COLO829 (cell line): Measurements from ENCODE around the gene HSF2BP.
"Not testable (repeated sequence)": the region's sequence is repeated elsewhere in the genome, so short reads cannot be mapped to it uniquely, and the experiment has no call there.

Experiments
- DNase-seq: peaks from one replicate; pipeline ENCODE4 v3.0.0; 2012; ENCODE audit warnings: low spot score

HSF2BP gene

DNA sequence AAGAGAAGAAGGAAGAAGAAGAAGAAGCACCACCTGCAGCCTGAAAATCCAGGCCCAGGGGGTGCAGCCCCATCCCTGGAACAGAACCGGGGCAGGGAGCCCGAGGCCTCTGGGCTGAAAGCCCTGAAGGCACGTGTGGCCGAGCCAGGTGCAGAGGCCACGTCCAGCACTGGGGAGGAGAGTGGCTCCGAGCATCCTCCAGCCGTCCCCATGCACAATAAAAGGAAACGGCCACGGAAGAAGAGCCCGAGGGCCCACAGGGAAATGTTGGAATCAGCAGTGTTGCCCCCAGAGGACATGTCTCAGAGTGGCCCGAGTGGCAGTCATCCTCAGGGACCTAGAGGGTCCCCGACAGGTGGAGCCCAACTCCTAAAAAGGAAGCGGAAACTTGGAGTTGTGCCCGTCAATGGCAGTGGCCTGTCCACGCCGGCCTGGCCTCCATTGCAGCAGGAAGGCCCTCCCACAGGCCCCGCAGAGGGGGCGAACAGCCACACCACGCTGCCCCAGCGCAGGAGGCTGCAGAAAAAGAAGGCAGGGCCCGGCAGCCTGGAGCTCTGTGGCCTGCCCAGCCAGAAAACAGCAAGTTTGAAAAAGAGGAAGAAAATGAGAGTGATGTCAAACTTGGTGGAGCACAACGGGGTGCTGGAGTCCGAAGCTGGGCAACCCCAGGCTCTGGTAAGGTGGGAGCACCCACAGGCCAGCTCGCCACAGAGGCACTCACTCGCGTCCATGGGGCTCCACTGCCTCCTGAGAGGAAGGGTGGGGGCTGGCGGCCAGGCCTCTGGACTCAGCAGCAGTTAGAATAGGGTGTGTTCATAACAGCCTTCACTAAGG lies 28.5 kb upstream of the HSF2BP start:
- DNase-seq = no peak

DNA sequence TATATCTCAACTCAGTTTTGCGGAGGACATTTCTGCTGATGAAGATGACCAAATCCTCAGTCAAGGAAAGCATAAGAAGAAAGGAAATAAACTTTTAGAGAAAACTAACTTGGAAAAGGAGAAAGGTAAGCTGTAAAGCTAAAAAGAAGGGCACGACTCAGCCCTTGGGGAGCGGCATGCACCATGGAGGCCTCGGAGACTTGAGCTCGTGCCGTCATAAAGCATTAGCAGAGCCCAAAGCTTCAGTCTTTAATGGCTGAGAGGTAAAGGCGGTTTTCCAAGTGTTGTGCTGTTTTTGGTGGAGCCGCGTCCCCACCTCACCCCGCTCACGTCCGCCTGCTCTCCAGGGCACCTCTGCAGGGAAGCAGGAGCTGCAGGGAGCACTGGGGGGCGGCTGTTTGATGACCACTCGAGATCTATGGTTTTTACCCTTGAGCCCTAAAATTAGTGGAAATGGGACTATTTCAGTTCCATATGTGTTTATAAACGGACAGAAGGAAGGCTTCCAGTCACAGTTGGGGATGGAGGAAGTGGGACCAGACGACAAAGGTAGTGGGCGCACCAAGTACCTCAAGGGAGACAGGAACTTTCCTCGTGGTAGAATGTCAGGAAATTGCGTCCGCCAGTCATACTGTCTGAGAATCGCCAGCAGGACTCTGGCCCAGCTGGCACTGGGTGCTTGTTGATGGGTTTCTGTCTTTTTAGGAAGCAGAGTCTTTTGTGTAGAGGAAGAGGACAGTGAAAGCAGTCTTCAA lies 27.7 kb upstream of the HSF2BP start:
- no peak for DNase-seq

DNA sequence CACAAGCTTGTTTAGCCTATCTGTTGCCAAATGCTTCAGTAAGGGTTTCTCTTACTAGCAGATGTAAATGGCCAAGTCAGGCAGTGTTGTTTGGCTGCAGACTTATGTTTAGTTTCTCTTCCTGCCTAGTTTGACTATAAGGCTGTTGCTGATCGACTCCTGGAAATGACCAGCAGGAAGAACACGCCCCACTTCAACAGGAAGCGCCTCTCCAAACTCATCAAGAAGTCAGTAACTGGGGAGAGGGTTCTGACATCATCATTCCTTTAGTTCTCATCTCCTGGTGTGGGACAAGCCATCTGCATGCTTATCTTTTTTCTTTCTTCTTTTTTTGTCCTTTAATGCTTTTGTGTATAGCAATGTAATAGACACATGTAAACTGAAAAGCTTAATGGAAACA lies 25.1 kb upstream of the HSF2BP start:
- DNase-seq = no peak

DNA sequence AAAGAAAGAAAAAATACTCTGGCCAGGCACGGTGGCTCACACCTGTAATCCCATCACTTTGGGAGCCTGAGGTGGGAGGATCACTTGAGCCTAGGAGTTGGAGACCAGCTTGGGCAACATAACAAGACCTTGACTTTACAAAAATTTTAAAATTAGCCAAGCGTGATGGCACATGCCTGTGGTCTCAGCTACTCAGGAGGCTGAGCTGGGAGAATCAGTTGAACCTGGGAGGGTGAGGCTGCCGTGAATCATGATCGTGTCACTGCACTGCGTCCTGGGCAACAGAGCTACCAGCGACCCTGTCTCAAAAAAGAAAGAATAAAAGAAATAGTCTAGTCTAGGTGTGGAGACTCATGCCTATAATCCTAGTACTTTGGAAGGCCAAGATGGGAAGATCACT lies 22.4 kb upstream of the HSF2BP start:
- DNase-seq = no peak

DNA sequence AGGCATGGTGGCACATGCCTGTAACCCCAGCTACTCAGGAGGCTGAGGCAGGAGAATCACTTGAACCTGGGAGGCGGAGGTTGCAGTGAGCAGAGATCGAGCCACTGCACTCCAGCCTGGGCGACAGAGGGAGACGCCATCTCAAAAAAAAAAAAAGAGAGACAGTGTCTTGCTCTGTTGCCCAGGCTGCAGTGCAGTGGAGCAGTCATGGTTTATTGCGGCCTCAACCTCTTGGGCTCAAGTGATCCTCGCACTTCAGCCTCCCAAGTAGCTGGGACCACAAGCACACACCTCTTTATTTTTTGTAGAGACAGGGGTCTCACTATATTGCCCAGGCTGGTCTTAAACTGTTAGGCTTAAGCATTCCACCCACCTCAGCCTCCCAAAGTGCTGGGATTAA lies 21.1 kb upstream of the HSF2BP start:
- DNase-seq = not testable (repeated sequence)

DNA sequence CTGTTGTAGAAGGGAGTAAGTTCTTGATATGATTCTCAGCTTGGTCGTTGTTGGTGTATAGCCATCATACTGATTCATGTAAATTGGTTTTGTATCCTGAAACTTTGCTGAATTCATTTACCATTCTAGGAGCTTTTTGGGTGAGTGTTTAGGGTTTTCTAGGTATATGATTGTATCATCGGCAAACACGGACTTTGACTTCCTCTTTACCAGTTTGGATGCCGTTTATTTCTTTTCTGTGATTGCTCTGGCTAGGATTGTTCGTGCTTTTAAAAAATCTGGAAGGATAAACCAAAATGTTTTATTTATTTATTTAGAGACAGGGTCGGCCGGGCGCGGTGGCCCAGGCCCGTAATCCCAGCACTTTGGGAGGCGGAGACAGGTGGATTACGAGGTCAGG lies 20.7 kb upstream of the HSF2BP start:
- DNase-seq = no peak

DNA sequence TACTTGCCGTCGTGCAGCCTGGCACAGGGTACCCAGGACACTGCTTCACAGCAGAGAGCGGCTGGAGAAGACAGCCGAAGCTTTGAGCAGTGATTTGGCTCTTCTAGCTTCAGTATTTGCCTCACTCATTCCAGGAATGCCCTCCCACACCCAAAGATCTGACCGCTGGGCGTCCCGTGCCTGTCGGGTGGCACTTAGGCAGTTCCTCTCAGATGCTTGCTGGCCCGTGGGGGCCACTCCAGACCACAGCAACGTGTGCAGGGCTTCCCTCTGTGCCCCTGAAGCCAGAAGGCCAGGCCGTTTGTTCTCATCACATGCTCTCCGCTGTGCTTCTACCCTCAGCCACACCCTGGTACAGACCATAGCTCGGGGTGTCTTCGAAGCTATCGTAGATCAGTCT lies 17.1 kb upstream of the HSF2BP start:
- no peak for DNase-seq

DNA sequence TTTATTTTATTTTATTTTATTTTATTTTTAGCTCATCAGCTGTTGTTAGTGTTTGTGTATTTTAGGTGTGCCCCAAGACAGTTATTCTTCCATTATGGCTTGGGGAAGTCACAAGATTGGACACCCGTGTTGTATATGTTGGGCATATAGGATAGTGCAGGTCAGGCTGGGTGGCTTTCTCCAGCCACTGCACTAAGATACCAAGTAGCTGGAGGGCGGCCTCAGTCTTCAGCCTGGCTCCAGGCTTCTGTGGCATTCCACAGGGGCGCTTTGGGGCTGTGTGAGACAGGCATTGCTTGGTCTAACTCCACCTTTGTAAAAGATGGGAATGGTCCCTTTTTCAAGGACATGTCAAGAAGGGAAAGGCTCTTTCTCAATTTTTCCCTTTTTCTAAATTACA lies 16.6 kb upstream of the HSF2BP start:
- no peak for DNase-seq

DNA sequence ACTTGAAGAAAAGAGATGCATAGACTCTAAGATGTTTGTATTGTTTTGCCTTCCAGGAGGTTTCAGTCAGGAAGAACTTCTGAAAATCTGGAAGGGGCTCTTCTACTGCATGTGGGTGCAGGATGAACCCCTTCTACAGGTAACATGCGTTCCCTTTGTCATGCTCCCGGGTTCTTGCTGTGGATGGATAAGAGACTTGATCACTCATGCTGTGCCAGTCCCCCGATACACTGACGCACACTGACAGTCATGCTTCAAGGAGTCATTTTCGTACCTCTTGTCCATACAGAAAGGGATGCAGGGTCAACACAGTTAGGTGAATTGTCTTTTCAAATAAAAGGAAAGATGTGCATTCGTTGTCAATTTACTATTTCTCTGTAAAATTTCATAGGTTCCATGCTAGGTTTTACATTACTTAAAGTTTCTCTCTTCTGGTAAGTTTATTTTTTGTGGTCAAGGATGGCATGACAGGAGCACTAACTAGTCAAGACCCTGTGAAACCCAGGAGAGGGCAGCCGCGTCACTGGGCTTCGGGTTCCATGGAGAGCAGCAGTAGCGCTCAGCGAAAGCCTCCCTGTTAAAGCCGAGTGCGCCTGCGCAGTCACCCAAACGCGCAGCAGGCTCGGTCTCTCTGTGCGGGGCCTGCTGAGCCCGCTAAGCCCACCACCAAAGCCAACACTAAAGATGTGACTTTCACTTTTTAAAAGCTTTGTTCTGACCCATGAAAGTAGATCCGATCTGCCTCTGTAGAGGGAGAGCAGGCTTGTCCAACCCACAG lies 10.7 kb upstream of the HSF2BP start:
- no peak for DNase-seq

DNA sequence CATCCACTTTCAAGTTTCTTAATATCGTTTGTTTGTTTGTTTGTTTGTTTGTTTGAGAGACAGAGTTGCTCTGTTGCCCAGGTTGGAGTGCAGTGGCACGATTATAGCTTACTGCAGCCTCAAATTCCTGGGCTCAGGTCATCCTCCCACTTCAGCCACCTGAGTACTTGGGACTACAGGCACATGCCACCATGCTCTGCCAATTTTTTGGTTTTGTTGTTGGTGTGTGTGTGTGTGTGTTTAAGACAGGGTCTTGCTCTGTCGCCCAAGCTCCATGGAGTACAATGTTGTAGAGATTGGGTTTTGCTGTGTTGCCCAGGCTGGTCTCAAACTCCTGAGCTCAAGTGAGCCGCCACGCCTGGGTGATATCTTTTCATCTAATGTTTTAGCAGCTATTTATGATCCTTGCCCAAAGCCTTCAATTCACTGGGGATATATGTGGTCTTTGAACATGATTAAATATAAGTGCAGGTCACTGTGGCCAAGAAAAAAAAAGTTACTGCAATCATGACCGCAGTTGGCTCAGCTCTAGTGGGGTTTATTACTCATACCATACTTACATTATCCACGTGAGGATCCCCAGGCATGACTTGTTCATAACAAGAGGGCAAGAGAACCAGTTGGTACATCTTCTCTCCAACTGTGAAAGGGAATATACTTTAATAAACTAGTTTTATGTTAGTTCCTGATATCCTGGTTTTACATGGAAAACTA lies 8.1 kb upstream of the HSF2BP start:
- DNase-seq = no peak

DNA sequence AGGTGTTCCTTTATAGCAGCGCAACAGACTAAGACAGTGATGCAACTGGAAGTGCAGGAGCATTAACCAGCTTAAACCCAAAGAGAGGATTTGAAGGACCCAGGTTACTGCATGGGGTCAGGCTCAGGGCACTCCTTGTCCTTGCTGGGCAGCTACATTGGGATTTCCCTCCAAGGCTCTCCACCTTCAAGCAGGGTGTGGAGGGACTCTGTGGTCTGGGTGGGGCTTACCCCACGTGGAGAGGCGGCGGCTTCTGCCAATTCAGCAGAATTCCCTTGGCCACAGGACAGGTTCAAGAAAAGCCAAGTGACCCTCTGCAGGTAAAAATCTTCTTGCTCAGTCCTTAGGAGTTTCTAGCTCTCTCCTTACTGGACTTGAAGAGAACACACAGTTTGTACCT lies 6.6 kb upstream of the HSF2BP start:
- no peak for DNase-seq

DNA sequence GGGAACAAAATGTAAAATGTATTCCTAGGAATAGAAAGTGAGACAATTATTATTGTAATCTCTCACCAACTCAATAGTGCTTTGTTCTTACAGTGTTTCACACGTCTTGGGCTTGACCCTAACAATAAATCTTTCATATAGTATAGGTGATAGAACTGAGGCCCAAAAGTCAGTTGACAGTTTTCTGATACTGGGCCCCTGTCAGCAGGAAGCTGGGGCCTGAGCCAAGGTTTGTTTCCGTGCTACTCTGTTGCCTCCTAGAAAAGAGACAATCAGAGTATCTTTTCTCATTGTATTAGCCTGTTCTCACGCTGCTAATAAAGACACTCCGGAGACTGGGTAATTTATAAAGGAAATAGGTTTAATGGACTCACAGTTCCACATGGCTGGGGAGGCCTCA lies 5.1 kb upstream of the HSF2BP start:
- no peak for DNase-seq

DNA sequence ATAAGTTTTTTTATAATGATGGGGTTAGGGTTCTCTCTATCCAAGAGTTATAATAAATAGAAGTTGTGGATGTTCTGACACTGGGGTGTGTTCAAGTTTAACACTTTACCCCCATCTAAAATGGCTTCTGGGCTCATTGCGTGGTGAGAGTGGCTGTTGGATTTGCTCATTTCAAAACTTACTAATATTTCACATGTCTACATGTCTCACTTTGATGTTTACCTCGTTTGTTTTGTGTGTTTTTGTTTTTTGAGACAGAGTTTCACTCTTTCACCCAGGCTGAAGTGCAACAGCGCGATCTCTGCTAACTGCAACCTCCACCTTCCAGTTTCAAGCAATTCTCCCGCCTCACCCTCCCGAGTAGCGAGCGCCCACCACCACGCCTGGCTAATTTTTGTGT lies 3.7 kb upstream of the HSF2BP start:
- DNase-seq = no peak

DNA sequence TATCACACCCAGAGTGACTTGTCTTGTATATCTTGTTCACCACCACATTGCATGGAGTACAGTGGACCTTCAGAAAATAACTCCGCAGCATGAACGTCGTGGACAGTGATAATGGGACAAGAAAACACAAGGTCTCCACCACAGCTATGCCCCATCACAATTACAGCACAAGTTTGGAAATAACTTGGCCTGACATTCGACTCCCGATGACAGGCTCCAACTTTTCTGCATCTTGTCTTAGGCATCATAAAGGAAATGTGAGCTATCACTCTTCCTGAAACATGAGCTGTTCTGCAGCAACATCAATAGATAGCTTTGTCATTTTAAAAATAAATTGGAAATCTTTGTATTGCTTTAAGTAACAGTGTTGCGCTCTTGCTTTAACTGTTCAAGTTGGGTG lies 3.0 kb upstream of the HSF2BP start:
- DNase-seq = no peak

DNA sequence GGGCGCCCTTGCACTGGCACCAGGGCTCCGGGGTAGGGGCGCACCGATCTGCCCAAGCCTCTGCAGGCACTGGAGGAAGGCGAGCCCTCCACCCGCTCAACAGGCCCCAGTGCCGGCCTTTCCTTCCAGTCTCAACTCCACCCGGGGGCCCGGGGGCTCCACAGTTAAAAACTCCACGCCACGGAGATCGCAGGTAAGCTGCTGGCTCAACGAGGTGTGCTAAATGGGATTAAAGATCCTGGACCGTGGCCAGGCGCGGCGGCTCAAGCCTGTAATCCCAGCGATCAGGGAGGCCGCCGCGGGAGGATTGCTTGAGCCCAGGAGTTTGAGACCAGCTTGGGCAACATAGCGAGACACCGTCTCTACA lies 536 bp downstream of the HSF2BP start:
- DNase-seq = no peak

DNA sequence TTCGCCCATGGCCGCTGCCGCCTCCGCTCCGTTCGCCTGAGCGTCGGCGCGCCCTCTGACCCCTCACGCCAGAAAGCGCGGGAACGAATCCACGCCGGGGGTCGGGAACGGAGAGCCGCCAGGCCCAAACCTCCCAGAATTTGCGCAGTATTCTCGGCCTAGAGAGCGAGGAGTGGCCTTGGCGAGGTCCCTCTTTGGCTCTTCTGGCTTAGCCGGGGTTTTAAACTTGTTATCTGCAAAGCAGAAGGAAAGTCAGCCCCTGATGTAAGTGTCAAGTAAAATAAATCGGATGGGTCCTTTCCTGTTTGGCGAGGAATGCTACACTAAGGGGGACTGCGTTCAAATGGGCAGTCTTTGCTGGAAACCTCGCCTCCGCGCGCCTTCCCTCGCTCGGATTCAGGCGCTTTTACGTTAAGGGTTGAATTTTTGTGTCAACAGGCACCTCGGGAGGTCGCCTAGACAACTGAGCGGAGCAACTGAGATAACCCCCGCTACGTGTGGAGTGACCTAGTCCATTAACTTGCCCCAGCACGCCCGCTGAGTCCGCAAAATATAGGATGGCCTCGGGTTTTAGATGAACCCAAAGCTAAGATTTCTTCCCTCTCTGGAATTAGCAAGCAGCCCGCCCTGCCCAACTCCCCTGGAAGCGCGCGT lies 1.1 kb downstream of the HSF2BP start:
- DNase-seq = no peak

DNA sequence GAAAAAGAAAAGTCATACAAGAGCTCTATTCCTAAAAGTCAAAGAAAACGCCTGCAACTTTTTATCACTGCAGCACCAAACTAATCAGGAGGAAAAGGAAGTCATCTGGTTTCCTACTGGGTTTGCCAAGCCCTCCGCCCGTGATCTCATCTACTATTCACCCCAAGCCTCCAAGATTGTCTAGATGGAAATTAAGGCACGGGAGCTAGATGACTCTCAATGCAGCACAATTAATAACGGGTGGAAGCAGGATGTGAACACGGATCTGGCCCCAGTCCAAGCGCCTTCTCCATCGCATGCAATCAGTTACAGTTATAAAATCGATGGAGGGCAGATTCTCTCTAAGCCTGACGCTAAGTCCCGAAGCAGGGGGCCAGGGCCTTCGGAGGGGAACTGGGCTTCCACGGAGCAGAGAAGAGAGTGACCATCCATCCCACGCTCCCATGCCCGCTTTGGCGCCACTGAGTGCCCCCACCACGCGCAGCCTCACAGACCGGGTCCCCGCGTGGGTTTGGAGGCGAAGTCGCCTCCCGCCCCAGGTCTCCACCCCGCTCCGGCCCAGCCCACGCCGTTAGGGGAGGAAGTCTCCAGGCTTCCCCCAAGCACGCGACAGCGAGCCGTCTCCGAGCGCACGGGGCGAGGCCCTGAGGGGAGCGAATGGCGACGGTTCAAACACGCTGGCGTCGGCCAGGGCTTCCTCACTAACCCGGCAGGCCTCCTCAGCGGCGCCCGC lies 1.8 kb downstream of the HSF2BP start:
- no peak for DNase-seq

DNA sequence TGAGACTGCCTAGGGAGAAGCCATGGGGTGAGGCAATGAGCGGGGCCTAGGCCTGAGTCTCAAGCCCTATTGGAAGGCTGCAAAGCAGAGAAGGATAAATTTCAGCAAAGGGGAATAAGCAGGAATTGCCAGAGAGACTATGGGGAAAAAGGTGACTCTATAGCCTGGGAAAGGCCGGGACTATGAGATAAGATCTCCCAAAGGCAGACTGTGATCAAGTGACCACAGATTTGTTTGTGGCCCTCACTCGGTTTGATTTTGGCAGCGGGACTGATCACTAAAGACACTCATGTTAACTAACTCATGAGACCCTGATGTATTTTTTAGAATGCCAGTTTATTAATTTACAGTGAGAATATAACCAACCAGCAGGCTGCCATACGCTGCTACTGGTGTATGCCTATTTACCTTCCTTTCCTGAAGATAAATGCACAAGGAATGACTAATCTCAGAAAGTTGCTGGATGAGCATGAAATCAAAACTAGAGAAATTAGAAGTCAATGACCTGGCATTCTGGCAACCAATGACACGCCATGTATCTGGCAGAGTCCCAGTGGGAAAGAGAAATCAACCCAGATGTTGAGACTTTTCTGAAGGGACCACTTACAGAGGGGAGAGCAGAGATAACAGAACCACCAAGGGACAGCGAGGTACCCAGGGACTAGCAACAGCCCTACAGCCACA lies 4.3 kb downstream of the HSF2BP start:
- DNase-seq = no peak

DNA sequence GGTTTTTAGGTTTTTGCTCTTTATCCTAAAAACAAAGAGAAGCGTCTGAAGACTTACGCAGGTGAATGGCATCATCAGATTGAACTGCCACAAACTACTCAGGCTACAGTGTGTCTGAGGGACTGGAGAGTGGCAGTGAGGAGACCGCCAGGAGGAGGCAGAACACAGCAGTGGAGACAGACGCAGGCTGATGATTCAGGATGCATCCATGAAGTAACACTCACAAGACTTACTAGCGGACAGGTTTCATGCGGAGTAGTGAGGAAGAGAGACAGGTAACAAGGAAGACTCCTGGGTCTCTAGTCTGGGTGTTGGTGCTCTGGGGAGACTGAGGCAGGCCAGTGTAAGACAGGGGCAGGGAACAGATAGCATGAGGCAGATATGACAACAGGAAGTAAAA lies 5.7 kb downstream of the HSF2BP start:
- DNase-seq = no peak

DNA sequence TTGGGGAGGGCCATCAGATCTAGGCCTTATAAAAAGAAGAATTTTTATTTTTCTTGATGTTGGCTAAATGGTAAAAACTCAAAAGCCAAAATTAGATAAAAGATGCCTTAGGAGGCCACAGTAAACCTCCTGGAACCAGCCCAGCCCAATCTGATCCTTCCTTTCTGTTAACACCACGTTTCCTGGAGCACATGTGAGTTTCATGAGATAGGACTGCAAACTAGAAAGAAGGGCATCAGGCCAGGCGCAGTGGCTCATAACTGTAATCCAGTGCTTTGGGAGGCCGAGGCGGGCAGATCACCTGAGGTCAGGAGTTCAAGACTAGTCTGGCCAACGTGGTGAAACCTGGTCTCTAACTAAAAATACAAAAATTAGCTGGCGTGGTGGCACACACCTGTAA lies 6.7 kb downstream of the HSF2BP start:
- no peak for DNase-seq

DNA sequence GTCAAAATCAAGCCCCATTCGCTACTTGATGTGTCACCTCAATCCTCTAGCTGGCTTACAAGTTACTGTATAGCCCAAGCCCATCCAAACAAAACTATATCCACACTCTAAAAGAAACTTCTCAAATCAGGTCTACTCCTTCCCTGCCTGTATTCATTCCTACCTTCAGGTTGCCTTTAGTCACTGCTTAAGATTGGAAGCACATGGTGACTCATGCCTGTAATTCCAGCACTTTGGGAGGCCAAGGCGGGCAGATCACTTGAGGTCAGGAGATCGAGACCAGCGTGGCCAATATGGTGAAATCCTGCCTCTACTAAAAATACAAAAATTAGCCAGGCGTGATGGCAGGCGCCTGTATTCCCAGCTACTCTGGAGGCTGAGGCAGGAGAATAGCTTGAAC lies 7.4 kb downstream of the HSF2BP start:
- not testable (repeated sequence) for DNase-seq
